ENCODE data around the gene CPNE6. TPM values are rescaled to one million over a fixed set of nuclear protein-coding genes. Genes with fewer than 3 reads are reported as not detected.

Gene CPNE6
- polyA plus RNA-seq, 1 donor (not counting 4 experiments of a cell fraction or from before 2014, with no cell fraction given): not detected

DNA sequence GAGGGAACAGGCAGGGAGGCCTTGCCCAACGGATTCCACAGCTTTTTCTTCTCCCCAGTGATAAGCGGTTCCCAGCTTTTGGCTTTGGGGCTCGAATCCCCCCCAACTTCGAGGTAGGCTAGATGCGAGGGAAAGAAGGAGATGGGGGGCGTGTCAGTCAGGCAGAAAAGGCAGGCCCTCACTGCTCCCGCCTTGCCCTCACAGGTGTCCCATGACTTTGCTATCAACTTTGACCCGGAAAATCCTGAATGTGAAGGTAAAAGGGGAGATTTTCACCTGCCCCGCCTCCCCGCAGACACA, 4.9 kb downstream of the CPNE6 start:
- no peak overlapping the region for H3K4me3 ChIP-seq (ENCODE audit: control insufficient read depth in 2 of 3, extremely low read depth in 1 of 3, insufficient read depth in 2 of 3, low read depth in 1 of 3, low read length in 3 of 3)
- no peak for DNase-seq (ENCODE audit: low read depth, low spot score)
- no peaks in the 10 kb centered on the region for H3K9me1 ChIP-seq (ENCODE audit: control insufficient read depth, extremely low read depth, insufficient read depth, low read length)
- FAIRE-seq: no peak
- no peaks in the 10 kb centered on the region for H3K79me2 ChIP-seq (ENCODE audit: control insufficient read depth, insufficient read depth, low read length)
- dilution Hi-C loops (cut with MboI; ENCODE audit: extremely low pct_ligation_motif_present, low sequenced_read_pairs): no loop called here
- TF ChIP-seq CTCF (optimal IDR thresholded peaks at IDR 0.05 in 1 of 3, IDR thresholded peaks at IDR 0.05 in 1 of 3, conservative IDR thresholded peaks at IDR 0.05 in 1 of 3; ENCODE audit: extremely low read depth in 1 of 3, insufficient read depth in 2 of 3, low read length in 3 of 3) (no peak), EZH2 (IDR thresholded peaks at IDR 0.05; ENCODE audit: low read length) (no peak)
- no peaks in the 10 kb centered on the region for H4K20me1 ChIP-seq (ENCODE audit: control insufficient read depth, extremely low read depth, insufficient read depth, low read length)
- H3K36me3 ChIP-seq (ENCODE audit: control insufficient read depth in 2 of 2, extremely low read depth in 1 of 2, insufficient read depth in 2 of 2, low read length in 2 of 2): no peaks in the 10 kb centered on the region
- no peak overlapping the region for H2AFZ ChIP-seq (ENCODE audit: control insufficient read depth, low read length)
- peaks cover 5% of the 10 kb centered on the region for H3K4me1 ChIP-seq (ENCODE audit: control insufficient read depth, extremely low read depth, insufficient read depth, low read length)
- peaks cover 27% of the 10 kb centered on the region for H3K27me3 ChIP-seq (ENCODE audit: control insufficient read depth, extremely low read depth, insufficient read depth, low read length)
- no peak overlapping the region for H3K27ac ChIP-seq (ENCODE audit: control insufficient read depth, insufficient read depth, low read length)
- no peak overlapping the region for H3K4me2 ChIP-seq (ENCODE audit: control insufficient read depth, extremely low read depth, insufficient read depth, low read depth, low read length)
- no peaks in the 10 kb centered on the region for H3K9me3 ChIP-seq (ENCODE audit: control insufficient read depth, low read depth, low read length)
- no peak overlapping the region for H3K9ac ChIP-seq (ENCODE audit: control insufficient read depth, extremely low read depth, insufficient read depth, low read length)

GRCh38 chr14:24077086-24077485, 5.7 kb downstream of the CPNE6 start:
- H3K9ac ChIP-seq (ENCODE audit: control insufficient read depth, extremely low read depth, insufficient read depth, low read length): no peak overlapping the region
- FAIRE-seq: no peak

More at GRCh38 chr14:24077086-24077485, 5.7 kb downstream of the CPNE6 start:
- no peak for DNase-seq (ENCODE audit: low read depth, low spot score)
- Histone ChIP-seq H3K9me3 (ENCODE audit: control insufficient read depth, low read depth, low read length) (no peaks in the 10 kb centered on the region), H4K20me1 (ENCODE audit: control insufficient read depth, extremely low read depth, insufficient read depth, low read length) (no peaks in the 10 kb centered on the region), H3K4me1 (ENCODE audit: control insufficient read depth, extremely low read depth, insufficient read depth, low read length) (peaks cover 5% of the 10 kb centered on the region), H3K27me3 (ENCODE audit: control insufficient read depth, extremely low read depth, insufficient read depth, low read length) (peaks cover 25% of the 10 kb centered on the region), H3K9me1 (ENCODE audit: control insufficient read depth, extremely low read depth, insufficient read depth, low read length) (no peaks in the 10 kb centered on the region), H3K79me2 (ENCODE audit: control insufficient read depth, insufficient read depth, low read length) (no peaks in the 10 kb centered on the region), H3K27ac (ENCODE audit: control insufficient read depth, insufficient read depth, low read length) (no peak overlapping the region), H3K4me2 (ENCODE audit: control insufficient read depth, extremely low read depth, insufficient read depth, low read depth, low read length) (no peak overlapping the region), H2AFZ (ENCODE audit: control insufficient read depth, low read length) (no peak overlapping the region), H3K4me3 (ENCODE audit: control insufficient read depth in 2 of 3, extremely low read depth in 1 of 3, insufficient read depth in 2 of 3, low read depth in 1 of 3, low read length in 3 of 3) (no peak overlapping the region), H3K36me3 (ENCODE audit: control insufficient read depth in 2 of 2, extremely low read depth in 1 of 2, insufficient read depth in 2 of 2, low read length in 2 of 2) (no peaks in the 10 kb centered on the region)
- dilution Hi-C loops (cut with MboI; ENCODE audit: extremely low pct_ligation_motif_present, low sequenced_read_pairs): no loop called here
- TF ChIP-seq EZH2 (IDR thresholded peaks at IDR 0.05; ENCODE audit: low read length): no peak
- no peak for TF ChIP-seq CTCF (optimal IDR thresholded peaks at IDR 0.05 in 1 of 3, IDR thresholded peaks at IDR 0.05 in 1 of 3, conservative IDR thresholded peaks at IDR 0.05 in 1 of 3; ENCODE audit: extremely low read depth in 1 of 3, insufficient read depth in 2 of 3, low read length in 3 of 3)
